Upper lobe of left lung (tissue), 6 donors: ENCODE measurements around the gene ADAM19. TPM values are rescaled to one million over a fixed set of nuclear protein-coding genes. Genes with fewer than 3 reads are reported as not detected.
"Not testable (repeated sequence)": the region's sequence is repeated elsewhere in the genome, so short reads cannot be mapped to it uniquely, and the experiment has no call there.

Experiments used
- ATAC-seq, 2 donors: fragments of 200-7000 bp; cut with Tn5 transposase; one replicate each; pipeline ENCODE4 v1.9.1; 2022; ENCODE audit warnings: mild to moderate bottlenecking in 2 of 2, moderate library complexity in 2 of 2; ENCODE audit not compliant: low FRiP score in 2 of 2
- DNase-seq, 2 donors: peaks; one replicate each; pipeline ENCODE4 v3.0.0-alpha.2; 2019 to 2020
- H3K27ac ChIP-seq, 4 donors: fragments of 200-600 bp; sonication (generic); one replicate each; pipeline ENCODE4 v1.5.1; 2016 to 2019
- H3K27me3 ChIP-seq, 4 donors: fragments of 200-600 bp; sonication (generic); one replicate each; pipeline ENCODE4 v1.5.1; 2017 to 2019
- H3K36me3 ChIP-seq, 4 donors: fragments of 200-600 bp; sonication (generic); one replicate each; pipeline ENCODE4 v1.5.1; 2016 to 2019
- H3K4me1 ChIP-seq, 4 donors: fragments of 200-600 bp; sonication (generic); one replicate each; pipeline ENCODE4 v1.5.1; 2018 to 2019
- H3K4me3 ChIP-seq, 4 donors: fragments of 200-600 bp; sonication (generic); one replicate each; pipeline ENCODE4 v1.5.1; 2017 to 2019; ENCODE audit warnings: mild to moderate bottlenecking in 2 of 4, moderate library complexity in 1 of 4
- H3K9me3 ChIP-seq, 4 donors: fragments of 200-600 bp; sonication (generic); one replicate each; pipeline ENCODE4 v1.5.1; 2018 to 2019
- EP300 ChIP-seq, 4 donors: sonication (generic); formaldehyde crosslinking; IDR thresholded peaks; one replicate each; pipeline ENCODE4 v1.5.1; 2017; ENCODE audit warnings: antibody characterized with exemption in 4 of 4, control low read depth in 2 of 4
- POLR2A ChIP-seq, 4 donors: fragments of 450-650 bp; IDR thresholded peaks; one replicate each; pipeline ENCODE4 v1.5.1; 2016 to 2017; ENCODE audit warnings: antibody characterized with exemption in 4 of 4, mild to moderate bottlenecking in 2 of 4
- POLR2AphosphoS5 ChIP-seq, 2 donors: sonication (generic); formaldehyde crosslinking; IDR thresholded peaks; one replicate each; pipeline ENCODE4 v1.5.1; 2017; ENCODE audit warnings: antibody characterized with exemption in 2 of 2
- WGBS, 2 donors: methylation state at CpG; one replicate each; pipeline ENCODE4 v1.1.5; 2017 to 2018; 5-methylcytosine and 5-hydroxymethylcytosine counted together
- small RNA-seq, 4 donors: library from RNA; depleted of rRNA; stranded (forward); fragments of <200 nt; gene quantifications; one replicate each; pipeline ENCODE3, GENCODE V24; 2016
- total RNA-seq, 6 donors: library from RNA; depleted of rRNA in 4 of 6; stranded (reverse); fragments of >200 nt in 4 of 6; gene quantifications; one replicate each; pipeline versions ENCODE4 v1.1.0 to v1.2.1, GENCODE V29; 2016 to 2021
- TF ChIP-seq, protein P1 (sequence below), 6 experiments: fragments of 450-650 bp in 4 of 6; fragments of 200-600 bp in 2 of 6; sonication (generic) in 2 of 6; IDR thresholded peaks; one replicate each; pipeline ENCODE4 v1.5.1; 2016 to 2019; ENCODE audit warnings: antibody characterized with exemption in 6 of 6
- donor health status: DM: no; HTN: no; CAD: no; lungs with moderate emphysema.
- donor health status: DM: no; HTN: yes; CAD: no; lungs with severe emphysema.

The ADAM19 gene
- total RNA-seq, 6 donors from 2014 or later, result 5.5 to 17.0 (median 7.1) TPM

DNA sequence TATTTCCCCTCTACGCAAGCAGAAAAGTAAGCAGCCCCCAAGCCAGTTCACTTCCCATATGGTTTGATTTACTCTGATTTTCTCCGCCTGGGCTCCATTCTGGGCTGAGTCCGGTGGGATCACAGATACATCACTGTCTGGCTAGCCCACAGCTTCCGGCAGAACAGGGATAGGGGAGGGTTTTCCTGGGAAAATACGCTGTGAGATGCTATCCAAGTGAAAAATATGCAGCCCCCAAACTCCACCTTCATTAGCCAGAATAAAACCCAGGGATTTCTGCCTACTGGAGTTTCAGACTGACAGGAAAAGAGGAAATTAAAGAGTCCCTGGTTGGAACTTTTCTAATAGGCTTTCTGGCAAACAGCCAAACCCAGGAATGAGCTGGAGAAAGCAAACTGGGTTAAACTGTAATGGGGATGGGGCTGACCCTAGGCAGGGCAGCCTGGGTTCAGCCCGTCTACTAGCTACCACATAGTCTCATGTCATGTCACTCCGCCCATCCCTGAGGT lies 132.5 kb downstream of the ADAM19 start:
- peak in 1 of 2 donors; percentile 52 for ATAC-seq

DNA sequence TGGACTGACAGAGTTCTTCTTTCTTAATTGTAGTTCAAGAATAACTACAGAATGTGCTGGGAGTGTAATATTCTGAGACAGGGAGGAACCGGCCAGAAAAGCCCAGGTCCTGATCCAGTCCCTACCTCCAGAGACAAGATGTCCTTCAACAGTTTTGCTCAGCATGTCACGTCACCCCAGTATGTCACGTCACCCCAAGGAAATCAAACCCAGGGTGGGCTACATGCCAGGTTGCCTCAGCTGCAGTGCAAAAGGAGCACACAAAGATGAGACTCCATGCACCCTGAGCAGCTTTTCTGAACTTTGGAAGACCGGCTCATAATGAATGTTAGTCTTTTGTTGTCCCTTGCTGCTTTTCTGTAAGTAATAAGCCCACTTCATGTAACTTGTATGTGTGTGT lies 141.5 kb downstream of the ADAM19 start:
- no peak overlapping the region for H3K4me3 ChIP-seq
- H3K36me3 ChIP-seq, result no peaks in the 10 kb centered on the region
- WGBS, 2 donors, result 89 to 90% methylated on average over 4 of the region's 4 CpGs
- H3K27me3 ChIP-seq, result no peaks in the 10 kb centered on the region
- TF ChIP-seq POLR2AphosphoS5 (IDR thresholded peaks at IDR 0.05), result no peak
- no peak for TF ChIP-seq EP300 (IDR thresholded peaks at IDR 0.05)
- TF ChIP-seq POLR2A (IDR thresholded peaks at IDR 0.05), result no peak
- TF ChIP-seq, protein P1, sequence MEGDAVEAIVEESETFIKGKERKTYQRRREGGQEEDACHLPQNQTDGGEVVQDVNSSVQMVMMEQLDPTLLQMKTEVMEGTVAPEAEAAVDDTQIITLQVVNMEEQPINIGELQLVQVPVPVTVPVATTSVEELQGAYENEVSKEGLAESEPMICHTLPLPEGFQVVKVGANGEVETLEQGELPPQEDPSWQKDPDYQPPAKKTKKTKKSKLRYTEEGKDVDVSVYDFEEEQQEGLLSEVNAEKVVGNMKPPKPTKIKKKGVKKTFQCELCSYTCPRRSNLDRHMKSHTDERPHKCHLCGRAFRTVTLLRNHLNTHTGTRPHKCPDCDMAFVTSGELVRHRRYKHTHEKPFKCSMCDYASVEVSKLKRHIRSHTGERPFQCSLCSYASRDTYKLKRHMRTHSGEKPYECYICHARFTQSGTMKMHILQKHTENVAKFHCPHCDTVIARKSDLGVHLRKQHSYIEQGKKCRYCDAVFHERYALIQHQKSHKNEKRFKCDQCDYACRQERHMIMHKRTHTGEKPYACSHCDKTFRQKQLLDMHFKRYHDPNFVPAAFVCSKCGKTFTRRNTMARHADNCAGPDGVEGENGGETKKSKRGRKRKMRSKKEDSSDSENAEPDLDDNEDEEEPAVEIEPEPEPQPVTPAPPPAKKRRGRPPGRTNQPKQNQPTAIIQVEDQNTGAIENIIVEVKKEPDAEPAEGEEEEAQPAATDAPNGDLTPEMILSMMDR (IDR thresholded peaks at IDR 0.05), result no peak
- no peaks in the 10 kb centered on the region for H3K4me1 ChIP-seq
- no peak for ATAC-seq
- no peaks in the 10 kb centered on the region for H3K9me3 ChIP-seq
- no peak for DNase-seq
- no peak overlapping the region for H3K27ac ChIP-seq

More for the DNA sequence above, 132.5 kb downstream of the ADAM19 start:
- DNase-seq, result no peak
- Histone ChIP-seq H3K4me3 (no peak overlapping the region), H3K9me3 (no peaks in the 10 kb centered on the region), H3K36me3 (no peaks in the 10 kb centered on the region), H3K4me1 (no peaks in the 10 kb centered on the region), H3K27me3 (no peaks in the 10 kb centered on the region), H3K27ac (no peak overlapping the region)
- whole genome bisulfite sequencing, 2 donors, result 73% methylated on average over 6 to 7 of the region's 7 CpGs
- TF ChIP-seq POLR2AphosphoS5 (IDR thresholded peaks at IDR 0.05), result no peak
- no peak for TF ChIP-seq POLR2A (IDR thresholded peaks at IDR 0.05)
- TF ChIP-seq EP300 (IDR thresholded peaks at IDR 0.05), result no peak
- TF ChIP-seq, protein P1 (IDR thresholded peaks at IDR 0.05), result no peak

DNA sequence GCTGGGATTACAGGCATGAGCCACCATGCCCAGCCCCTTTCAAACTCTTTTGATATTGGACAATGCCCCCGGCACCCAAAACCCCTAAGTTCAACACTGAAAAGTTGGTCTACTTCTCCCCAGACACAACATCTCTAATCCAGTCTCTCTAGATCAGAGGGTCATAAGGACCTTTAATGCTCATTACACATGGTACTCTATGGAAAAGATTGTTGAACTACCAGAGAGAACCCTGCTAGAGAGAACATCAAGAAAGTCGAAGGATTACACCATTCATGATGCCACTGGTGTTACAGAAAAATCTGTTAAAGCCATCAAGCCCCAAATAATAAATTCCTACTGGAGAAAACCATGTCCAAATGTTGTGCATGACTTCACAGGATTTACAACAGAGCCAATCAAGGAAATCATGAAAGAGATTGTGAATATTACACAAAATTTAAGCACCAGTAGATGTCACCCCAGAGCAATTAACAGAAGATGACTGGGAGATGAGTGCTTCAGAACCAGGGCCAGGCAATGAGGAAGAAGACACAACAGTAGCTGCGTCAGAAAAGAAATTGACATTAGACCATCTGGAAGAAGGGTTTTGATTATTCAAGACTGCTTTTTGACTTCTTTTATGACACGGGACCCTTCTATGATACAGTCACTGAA lies 143.9 kb downstream of the ADAM19 start:
- peak in 1 of 2 donors; percentile 91 for ATAC-seq
- Histone ChIP-seq H3K4me3 (no peak overlapping the region), H3K36me3 (no peaks in the 10 kb centered on the region), H3K4me1 (no peaks in the 10 kb centered on the region), H3K27me3 (no peaks in the 10 kb centered on the region), H3K9me3 (no peaks in the 10 kb centered on the region), H3K27ac (no peak overlapping the region)
- DNase-seq, result peak in 1 of 2 donors; percentile 24
- TF ChIP-seq EP300 (IDR thresholded peaks at IDR 0.05) (no peak), POLR2A (IDR thresholded peaks at IDR 0.05) (no peak), POLR2AphosphoS5 (IDR thresholded peaks at IDR 0.05) (no peak)
- TF ChIP-seq, protein P1 (IDR thresholded peaks at IDR 0.05), result peak in 5 of 6 experiments; percentile 27 to 63 (median 60)
- 39 to 46% methylated on average over 4 of the region's 4 CpGs for WGBS, 2 donors

DNA sequence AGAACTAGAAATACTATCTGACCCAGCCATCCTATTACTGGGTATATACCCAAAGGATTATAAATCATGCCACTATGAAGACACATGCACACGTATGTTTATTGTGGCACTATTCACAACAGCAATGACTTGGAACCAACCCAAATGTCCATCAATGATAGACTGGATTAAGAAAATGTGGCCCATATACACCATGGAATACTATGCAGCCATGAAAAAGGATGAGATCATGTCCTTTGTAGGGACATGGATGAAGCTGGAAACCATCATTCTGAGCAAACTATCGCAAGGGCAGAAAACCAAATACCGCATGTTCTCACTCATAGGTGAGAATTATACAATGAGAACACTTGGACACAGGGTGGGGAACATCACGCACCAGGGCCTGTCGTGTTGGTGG lies 145.7 kb downstream of the ADAM19 start:
- not testable (repeated sequence) for H3K36me3 ChIP-seq, DNase-seq, H3K4me3 ChIP-seq, H3K27ac ChIP-seq, H3K27me3 ChIP-seq, ATAC-seq, H3K9me3 ChIP-seq, H3K4me1 ChIP-seq
- 92 to 94% methylated on average over 5 of the region's 5 CpGs for WGBS, 2 donors

Small RNAs within 50 kb of the gene (small RNA-seq; reads per million reads assigned to genes)
- gene RNU6-390P, result 0 reads per million in 4 donors

Other genes with a start within 250 kb of the ADAM19 start
- gene NIPAL4, start 115.6 kb downstream of the ADAM19 start, total RNA-seq, result under 1 TPM in 2 of 6 donors, not detected in 4; 0.06 to 0.30 TPM
- under 1 TPM in 1 of 6 donors, not detected in 5; 0.17 TPM for gene SOX30, start 76.7 kb upstream of the ADAM19 start, total RNA-seq
- gene C5orf52, start 95.8 kb upstream of the ADAM19 start, total RNA-seq, result not detected
- 10 to 100 TPM in 3 of 6 donors, 1 to 10 TPM in 3; 2.1 to 12.6 (median 9.1) TPM for gene THG1L, start 155.6 kb upstream of the ADAM19 start, total RNA-seq
- 1 to 10 TPM in 5 of 6 donors, under 1 TPM in 1; 0.78 to 4.1 (median 2.0) TPM for gene LSM11, start 167.9 kb upstream of the ADAM19 start, total RNA-seq